GM18502 (cell line): Measurements from ENCODE around the gene PRSS57.

Experiments used
- ATAC-seq: cut with Tn5 transposase; IDR thresholded peaks from one replicate; pipeline ENCODE4 v1.9.1; 2021; ENCODE audit warnings: mild to moderate bottlenecking; ENCODE audit not compliant: unreplicated experiment, poor library complexity

Gene PRSS57

GRCh38 chr19:639253-640160 lies 55.7 kb downstream of the PRSS57 start, which contains the start of gene FGF22:
Gene FGF22, plus strand, starts transcription at chr19:639879. Its CDS starts 47 bp downstream, at chr19:639926.
- peak; percentile 60 for ATAC-seq

GRCh38 chr19:638906-639252 lies 56.4 kb downstream of the PRSS57 start:
- ATAC-seq, result no peak
